Measurements from ENCODE around the gene KRT75. TPM values are rescaled to one million over a fixed set of nuclear protein-coding genes. Genes with fewer than 3 reads are reported as not detected.

The KRT75 gene
- total RNA-seq, 1 experiment from 2014 or later, result not detected

- no peak overlapping the region for H4K5ac ChIP-seq (ENCODE audit: insufficient read length, low read depth, low read length)
- H3K27me3 Mint-ChIP-seq (ENCODE audit: low read depth), result peaks cover 13% of the 10 kb centered on the region
- H2AFZ ChIP-seq (ENCODE audit: low read length), result no peak overlapping the region
- H3K4me1 Mint-ChIP-seq, result peaks cover 5 to 10% of the 10 kb centered on the region in 2 experiments
- H3K27me3 ChIP-seq (ENCODE audit: insufficient read depth, low read length), result no peaks in the 10 kb centered on the region
- no peak overlapping the region for H4K8ac ChIP-seq (replicated peaks; ENCODE audit: insufficient read length, low read depth, low read length)
- peak; percentile 80 for DNase-seq
- WGBS (ENCODE audit: extremely low coverage, insufficient read length, low lambda C conversion rate), result no CpG with 5 or more reads among the region's 11 CpGs
- no peak overlapping the region for H3K14ac ChIP-seq (ENCODE audit: insufficient read depth, low read length)
- H2BK5ac ChIP-seq (ENCODE audit: insufficient read length, low read length), result no peak overlapping the region
- no peak overlapping the region for H3K9ac ChIP-seq (ENCODE audit: extremely low read depth, insufficient read length, low read length)
- H3K36me3 Mint-ChIP-seq (ENCODE audit: insufficient read depth in 1 of 3, low read depth in 3 of 3), result no peaks in the 10 kb centered on the region
- H3K27ac ChIP-seq (ENCODE audit: insufficient read length, low read depth, low read length), result no peak overlapping the region
- H3T11ph ChIP-seq (ENCODE audit: low read length), result no peak overlapping the region
- H2BK20ac ChIP-seq (ENCODE audit: low read depth, low read length, poor library complexity, severe bottlenecking), result no peak overlapping the region
- no peaks in the 10 kb centered on the region; a peak in 1 of 5 replicates for H3K9me3 Mint-ChIP-seq
- TF ChIP-seq CTCF (conservative IDR thresholded peaks at IDR 0.05), result peak; percentile 78
- H2BK120ac ChIP-seq (ENCODE audit: low read depth, low read length, poor library complexity, severe bottlenecking), result no peak overlapping the region
- no peak overlapping the region for H3K23ac ChIP-seq (ENCODE audit: insufficient read length, low read depth, low read length)
- no peaks in the 10 kb centered on the region for H3K9me3 ChIP-seq (ENCODE audit: control insufficient read depth, low read depth, low read length)
- H2AK5ac ChIP-seq (ENCODE audit: insufficient read length, low read length), result no peak overlapping the region
- H3K27ac Mint-ChIP-seq, result no peak overlapping the region
- no peak overlapping the region for H3K56ac ChIP-seq (ENCODE audit: insufficient read length, low read depth, low read length)
- H3K4me2 ChIP-seq (ENCODE audit: insufficient read depth, insufficient read length, low read length), result no peak overlapping the region
- no peak overlapping the region for H3K4ac ChIP-seq (ENCODE audit: low read depth, low read length)
- no peaks in the 10 kb centered on the region for H3K79me2 ChIP-seq (ENCODE audit: insufficient read depth, low read length)
- H3K18ac ChIP-seq (ENCODE audit: insufficient read length, low read depth, low read length), result no peak overlapping the region
- H4K20me1 ChIP-seq (ENCODE audit: control insufficient read depth, insufficient read depth, insufficient read length), result no peaks in the 10 kb centered on the region
- H3K79me1 ChIP-seq (ENCODE audit: insufficient read depth, low read depth, low read length, poor library complexity, severe bottlenecking), result no peaks in the 10 kb centered on the region
- H3K23me2 ChIP-seq (ENCODE audit: insufficient read length, low read depth, low read length, poor library complexity, severe bottlenecking), result no peaks in the 10 kb centered on the region
- no peak overlapping the region for H2BK15ac ChIP-seq (ENCODE audit: low read depth, low read length)
- H4K91ac ChIP-seq (ENCODE audit: insufficient read length, low read depth, low read length), result no peak overlapping the region
- H3K4me1 ChIP-seq (ENCODE audit: insufficient read depth, low read length), result no peaks in the 10 kb centered on the region
- H3K4me3 Mint-ChIP-seq, result no peak overlapping the region
- no peak overlapping the region for H2BK12ac ChIP-seq (ENCODE audit: insufficient read length, low read depth, low read length)
Observed at GRCh38 chr12:52390739-52391617, 43.2 kb downstream of the KRT75 start.
